Activated CD4-positive, CD25-positive, alpha-beta regulatory T cell (primary cell): ENCODE results near the gene DYSF.

Source experiments
- DNase-seq, 4 experiments: peaks; one replicate each; lab custom pipeline; 2025; lab: John Stamatoyannopoulos, UW

DYSF gene

GRCh38 chr2:71552861-71553301 lies 99.5 kb downstream of the DYSF start:
- no peak for DNase-seq

DNA sequence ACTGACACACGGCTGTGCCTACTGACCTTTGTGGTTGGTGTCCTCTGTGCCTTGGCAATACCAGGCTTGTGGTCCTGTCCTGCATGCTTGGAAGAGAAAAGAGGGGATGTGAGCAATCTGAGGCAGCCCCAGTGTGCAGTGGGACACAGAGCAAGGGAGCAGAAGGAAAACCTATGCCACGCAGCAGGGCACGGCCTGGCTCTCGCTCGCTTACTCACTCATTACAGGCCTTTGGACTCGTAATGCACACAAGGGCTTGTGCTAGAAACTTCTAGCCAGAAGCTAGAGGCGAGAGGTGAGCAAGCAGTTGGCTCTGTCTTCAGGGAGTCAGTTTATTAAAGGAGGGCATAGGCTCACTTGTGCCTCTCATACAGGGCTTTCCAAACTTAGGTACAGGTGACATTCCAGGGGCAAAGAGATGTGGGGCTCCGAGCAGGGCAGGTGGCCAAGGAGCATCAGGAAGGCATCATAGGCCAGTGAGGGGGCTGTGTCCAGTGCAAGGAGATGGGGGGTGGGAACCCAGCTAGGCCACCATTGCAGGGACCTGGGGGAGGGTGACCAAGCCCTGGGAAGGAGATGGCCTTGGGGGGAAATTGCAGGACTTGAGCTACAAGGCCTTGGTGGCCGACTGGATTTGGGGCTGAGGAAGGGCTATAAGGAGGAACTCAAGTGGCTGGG lies 100.8 kb downstream of the DYSF start:
- no peak for DNase-seq

DNA sequence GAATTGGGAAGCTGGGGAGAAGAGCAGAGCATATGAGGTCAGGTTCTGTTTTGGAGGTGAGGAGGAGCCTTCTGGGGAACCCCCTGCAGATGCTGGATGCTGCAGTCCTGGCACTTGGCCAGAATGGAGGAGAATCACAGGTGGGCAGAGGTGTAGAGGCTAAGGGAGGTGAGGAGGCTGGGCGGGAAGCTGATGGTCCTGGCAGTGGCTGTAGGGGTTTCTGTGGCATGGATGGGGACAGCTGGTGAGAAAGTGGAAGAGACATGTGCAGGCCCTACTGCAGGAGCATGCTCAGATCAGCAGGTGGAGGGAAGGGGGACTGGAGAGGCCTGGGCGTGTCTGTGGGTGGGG lies 101.3 kb downstream of the DYSF start:
- DNase-seq, result no peak

DNA sequence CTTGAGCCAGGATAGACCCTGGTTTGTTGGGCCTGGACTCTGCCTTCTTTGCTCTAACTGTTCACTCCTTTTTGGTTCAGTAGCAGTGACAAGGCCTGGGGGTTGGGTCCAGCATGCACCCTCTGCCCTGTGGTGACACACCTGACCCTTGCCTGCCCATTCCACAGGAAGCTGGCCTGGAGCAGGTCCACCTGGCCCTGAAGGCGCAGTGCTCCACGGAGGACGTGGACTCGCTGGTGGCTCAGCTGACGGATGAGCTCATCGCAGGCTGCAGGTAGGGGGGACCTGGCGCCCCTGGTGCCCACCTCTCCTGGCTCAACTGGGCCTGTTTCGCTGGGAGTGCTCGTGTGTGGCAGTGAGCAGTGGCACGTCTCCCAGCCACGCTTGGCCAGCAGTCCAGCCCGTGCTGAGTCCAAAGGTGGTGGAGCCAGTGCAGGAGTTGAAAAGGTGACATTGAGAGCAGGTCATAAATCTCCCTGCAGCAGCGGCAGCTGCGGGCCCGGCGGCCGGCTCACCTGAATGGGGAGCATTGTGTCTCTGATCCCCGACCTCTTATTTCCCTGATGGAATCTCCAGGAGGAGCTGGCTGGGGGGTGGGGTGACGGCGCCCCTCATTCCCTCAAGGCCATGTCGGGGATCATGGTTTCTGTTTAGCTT lies 102.6 kb downstream of the DYSF start:
- DNase-seq, result no peak

- no peak for DNase-seq
Measured at GRCh38 chr2:71556692-71557250, 103.4 kb downstream of the DYSF start.

- no peak for DNase-seq
Measured at GRCh38 chr2:71557321-71557720, 104.0 kb downstream of the DYSF start.

DNA sequence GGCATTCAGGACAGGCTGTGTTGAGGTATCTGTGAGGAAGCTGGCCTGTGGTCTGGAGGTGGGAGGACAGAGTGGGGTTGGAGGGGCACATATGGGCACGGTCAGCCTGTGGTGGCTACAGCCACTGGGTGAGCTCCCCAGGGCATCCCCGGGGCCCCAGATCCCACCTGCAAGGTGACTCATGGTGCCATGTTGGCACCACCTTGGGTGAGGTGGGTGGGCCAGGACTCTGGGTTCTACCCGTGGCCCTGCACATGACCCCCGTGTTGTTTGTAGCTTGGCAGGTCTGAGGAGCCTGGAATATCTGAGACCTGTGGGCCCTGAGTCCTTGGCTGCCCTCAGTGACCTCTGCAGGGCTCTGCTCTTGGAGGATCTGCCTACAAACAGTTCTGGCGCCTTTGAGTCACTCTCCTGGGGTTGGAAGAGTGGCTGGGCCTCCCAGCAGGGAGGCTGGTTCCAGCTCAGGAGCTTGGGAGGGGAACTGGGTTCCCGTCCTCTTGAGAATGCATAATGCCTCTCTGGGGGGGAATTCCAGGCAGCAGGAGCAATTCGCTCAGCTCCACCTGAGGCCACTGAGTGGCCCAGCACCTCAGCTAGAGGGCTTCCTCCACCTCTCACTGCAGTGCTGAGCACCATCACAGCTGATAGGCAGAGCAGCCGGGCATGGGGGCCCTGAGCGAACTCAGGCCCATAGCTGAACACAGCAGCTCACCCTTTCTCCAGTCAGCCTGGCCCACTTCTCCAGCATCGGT lies 105.1 kb downstream of the DYSF start:
- DNase-seq, result no peak

- no peak for DNase-seq
Measured at GRCh38 chr2:71559080-71559827, 105.9 kb downstream of the DYSF start.

DNA sequence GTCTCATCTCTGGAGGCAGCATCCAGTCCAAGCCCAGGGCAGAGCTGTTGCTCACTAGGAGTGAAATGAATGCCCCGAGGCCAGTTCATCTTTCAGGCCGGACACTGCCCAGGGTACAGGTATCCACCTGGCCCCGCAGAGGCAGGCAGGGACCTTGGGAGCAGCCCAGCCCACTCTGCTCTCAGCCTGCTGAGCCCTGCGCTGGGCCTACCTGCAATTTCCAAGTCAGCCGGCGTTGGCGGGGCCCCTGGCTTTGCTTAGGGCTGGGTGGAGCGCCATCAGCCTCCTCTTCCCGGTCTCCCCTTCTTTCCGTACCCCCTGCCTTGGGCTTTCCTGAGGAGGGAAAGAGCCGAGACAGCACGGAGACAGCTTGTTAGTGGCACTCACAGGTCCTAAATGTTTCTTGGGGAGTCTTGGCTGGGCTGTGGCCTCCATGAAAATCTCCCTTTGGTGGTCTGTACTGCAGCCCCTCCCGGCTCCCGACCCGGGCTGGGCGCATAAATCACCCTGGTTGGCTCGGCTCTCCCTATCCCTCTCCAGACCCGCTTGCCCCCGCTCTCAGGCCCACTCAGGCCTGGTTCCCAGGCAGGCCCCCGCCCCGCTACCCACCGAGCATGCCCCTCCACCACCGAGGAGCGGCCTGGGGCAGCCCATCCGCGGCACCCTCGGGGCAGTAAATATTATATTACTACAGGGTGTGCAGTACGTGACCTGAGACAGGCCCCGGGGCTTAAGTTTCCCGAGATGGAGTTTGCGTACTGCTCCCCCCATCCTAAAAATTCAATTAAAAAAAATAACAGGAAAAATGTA lies 106.7 kb downstream of the DYSF start:
- DNase-seq, result no peak

GRCh38 chr2:71560638-71561011 lies 107.3 kb downstream of the DYSF start:
- DNase-seq, result no peak

GRCh38 chr2:71561441-71562267 lies 108.3 kb downstream of the DYSF start:
- DNase-seq, result no peak

DNA sequence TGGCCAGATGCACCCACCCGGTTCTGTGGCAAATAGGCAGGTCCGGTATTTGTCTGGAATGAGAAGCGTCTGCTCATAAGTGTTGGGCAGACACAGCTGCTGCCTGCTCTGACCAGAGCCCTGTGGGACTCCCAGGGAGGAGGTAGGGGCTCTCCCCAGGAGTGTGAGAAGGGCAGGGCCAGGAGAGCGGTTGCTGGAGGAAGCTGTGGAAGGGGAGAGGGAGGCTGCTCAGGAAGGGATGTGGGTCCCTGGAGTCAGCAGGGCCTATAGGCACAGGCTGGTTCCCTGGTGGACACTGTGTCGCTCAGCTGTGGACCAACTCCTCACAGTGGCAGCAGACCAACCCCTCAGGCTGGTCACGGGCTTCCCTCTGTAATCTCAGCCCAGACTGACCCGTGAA lies 109.2 kb downstream of the DYSF start:
- DNase-seq, result no peak

DNA sequence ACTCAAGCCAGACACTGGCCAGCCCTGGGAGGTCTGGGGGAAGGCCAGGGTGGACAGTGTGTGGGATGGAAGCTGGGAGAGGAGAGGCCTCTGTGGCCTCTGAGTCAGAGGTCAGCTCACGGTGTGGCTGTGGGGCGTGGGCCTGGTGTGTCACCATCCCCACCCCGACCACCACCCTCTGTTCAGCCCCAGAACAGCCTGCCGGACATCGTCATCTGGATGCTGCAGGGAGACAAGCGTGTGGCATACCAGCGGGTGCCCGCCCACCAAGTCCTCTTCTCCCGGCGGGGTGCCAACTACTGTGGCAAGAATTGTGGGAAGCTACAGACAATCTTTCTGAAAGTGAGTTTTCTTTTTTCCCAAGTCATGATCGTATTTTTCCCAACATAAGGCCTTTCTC lies 110.5 kb downstream of the DYSF start:
- no peak for DNase-seq

GRCh38 chr2:71564361-71564760 lies 111.0 kb downstream of the DYSF start:
- no peak for DNase-seq

GRCh38 chr2:71564790-71565189 lies 111.4 kb downstream of the DYSF start:
- no peak for DNase-seq

GRCh38 chr2:71566372-71566771 lies 113.0 kb downstream of the DYSF start:
- DNase-seq, result no peak

DNA sequence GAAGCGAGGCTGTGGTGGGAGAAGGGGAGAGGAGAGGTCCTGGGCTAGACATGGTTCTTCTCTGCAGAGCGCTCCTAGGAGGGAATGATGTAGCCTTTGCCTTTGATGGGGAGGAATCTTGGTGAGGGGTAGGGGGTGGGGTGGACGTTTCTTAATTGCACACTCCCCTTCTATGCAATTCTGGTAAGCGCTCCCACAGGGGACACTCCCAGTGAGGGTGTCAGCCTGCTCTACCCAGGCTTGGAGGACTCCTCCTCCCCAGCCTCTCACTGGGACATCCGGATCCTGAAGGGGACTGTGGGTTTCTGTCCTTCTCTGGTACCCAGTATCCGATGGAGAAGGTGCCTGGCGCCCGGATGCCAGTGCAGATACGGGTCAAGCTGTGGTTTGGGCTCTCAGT lies 114.3 kb downstream of the DYSF start:
- DNase-seq, result no peak

- DNase-seq, result no peak
Measured at GRCh38 chr2:71568103-71568502, 114.7 kb downstream of the DYSF start.

GRCh38 chr2:71570511-71570910 lies 117.2 kb downstream of the DYSF start:
- DNase-seq, result no peak

DNA sequence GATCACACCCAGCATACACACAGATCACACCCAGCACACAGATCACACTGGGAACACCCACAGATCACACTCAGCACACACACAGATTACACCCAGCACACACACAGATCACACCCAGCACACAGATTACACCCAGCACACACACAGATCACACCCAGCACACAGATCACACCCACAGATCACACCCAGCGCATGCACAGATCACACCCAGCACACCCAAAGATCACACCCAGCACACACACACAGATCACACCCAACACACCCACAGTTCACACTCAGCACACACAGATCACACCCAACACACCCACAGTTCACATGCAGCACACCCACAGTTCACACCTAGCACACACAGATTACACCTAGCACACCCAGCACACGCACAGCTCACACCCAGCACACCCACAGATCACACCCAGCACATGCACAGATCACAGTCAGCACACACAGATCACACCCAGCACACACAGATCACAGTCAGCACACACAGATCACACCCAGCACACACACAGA lies 117.6 kb downstream of the DYSF start:
- no peak for DNase-seq
